Left lung (tissue), 10 donors: Measurements from ENCODE around the gene DCTPP1. TPM values are rescaled to one million over a fixed set of nuclear protein-coding genes. Genes with fewer than 3 reads are reported as not detected.

Experiments used
- ATAC-seq: fragments of 200-7000 bp; cut with Tn5 transposase; one replicate; pipeline ENCODE4 v1.9.1; 2020; ENCODE audit warnings: moderate library complexity
- DNase-seq, 4 donors: peaks; one replicate each; pipeline ENCODE4 v3.0.0-alpha.2; 2013 to 2020
- H3K27ac ChIP-seq, 2 donors: fragments of 200-600 bp; sonication (generic) in 1 of 2; one replicate each; pipeline versions ENCODE4 v1.5.0 to v1.8.0; 2020 to 2021
- H3K27me3 ChIP-seq, 2 donors: fragments of 200-600 bp; sonication (generic) in 1 of 2; one replicate each; pipeline versions ENCODE4 v1.5.0 to v1.8.0; 2020 to 2021
- H3K36me3 ChIP-seq, 2 donors: fragments of 200-600 bp; sonication (generic) in 1 of 2; one replicate each; pipeline versions ENCODE4 v1.5.0 to v1.8.0; 2020 to 2021
- H3K4me1 ChIP-seq, 2 donors: fragments of 200-600 bp; one replicate each; pipeline ENCODE4 v1.8.0; 2021
- H3K4me3 ChIP-seq, 2 donors: fragments of 200-600 bp; sonication (generic) in 1 of 2; one replicate each; pipeline versions ENCODE4 v1.5.0 to v1.8.0; 2020 to 2021; ENCODE audit warnings: mild to moderate bottlenecking in 1 of 2
- H3K9me3 ChIP-seq, 2 donors: fragments of 200-600 bp; sonication (generic) in 1 of 2; one replicate each; pipeline versions ENCODE4 v1.5.0 to v1.8.0; 2020 to 2021
- intact Hi-C, 2 donors: fragments of 100-400 bp; cut with DNase I; formaldehyde crosslinking; loops; one replicate each; pipeline versions ENCODE4 v1.11.2 to v1.14.2; 2022
- polyA plus RNA-seq, 6 donors: library from polyadenylated mRNA; unstranded; fragments of 120-200 nt; gene quantifications; one replicate each; pipeline ENCODE4 v1.2.1, GENCODE V29; 2013; ENCODE audit not compliant: insufficient read length in 6 of 6
- total RNA-seq, 2 donors: library from RNA; stranded (reverse); fragmentation: NEBNext Ultra II Directional; extraction: Animal tissue kit (Norgen Biotek cat#: 25700); gene quantifications; one replicate each; pipeline ENCODE4 v1.2.1, GENCODE V29; 2021
- TF ChIP-seq, protein P1 (sequence below), 2 donors: fragments of 200-600 bp; sonication (generic) in 1 of 2; IDR thresholded peaks; one replicate each; pipeline versions ENCODE4 v1.5.0 to v1.8.0; 2021; ENCODE audit warnings: antibody characterized with exemption in 2 of 2
- donor health status: DM: no; HTN: yes; CAD: no.
- donor health status: DM: no; HTN: no; CAD: no.

DCTPP1 gene
- total and polyA plus RNA-seq, 8 donors, result 26.2 to 49.3 (median 37.0) TPM

DNA sequence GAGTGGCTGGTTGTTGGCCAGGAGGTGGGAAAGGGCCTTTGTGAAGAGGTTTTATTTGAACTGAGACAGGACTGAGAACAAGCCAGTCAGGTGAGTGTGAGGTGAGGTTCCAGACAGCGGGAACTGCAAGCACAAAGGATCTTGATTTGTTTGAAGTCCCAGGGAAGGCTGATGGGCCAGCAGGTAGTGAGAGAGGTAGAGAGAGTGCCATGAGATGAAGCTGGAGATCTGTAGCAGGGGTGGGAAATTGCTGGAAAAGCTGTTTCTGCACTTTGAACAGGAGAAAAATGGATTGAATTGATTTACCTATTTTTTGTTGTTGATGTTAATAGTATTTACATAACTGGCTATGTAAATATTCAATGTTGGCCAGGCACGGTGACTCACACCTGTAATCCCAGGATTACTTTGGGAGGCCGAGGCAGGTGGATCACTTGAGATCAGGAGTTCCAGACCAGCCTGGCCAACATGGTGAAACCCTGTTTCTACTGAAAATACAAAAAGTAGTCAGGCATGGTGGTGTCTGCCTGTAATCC is 7.7 kb upstream of the DCTPP1 start:
- ATAC-seq, result peak; percentile 93
- H3K27me3 ChIP-seq, result no peaks in the 10 kb centered on the region
- TF ChIP-seq, protein P1, sequence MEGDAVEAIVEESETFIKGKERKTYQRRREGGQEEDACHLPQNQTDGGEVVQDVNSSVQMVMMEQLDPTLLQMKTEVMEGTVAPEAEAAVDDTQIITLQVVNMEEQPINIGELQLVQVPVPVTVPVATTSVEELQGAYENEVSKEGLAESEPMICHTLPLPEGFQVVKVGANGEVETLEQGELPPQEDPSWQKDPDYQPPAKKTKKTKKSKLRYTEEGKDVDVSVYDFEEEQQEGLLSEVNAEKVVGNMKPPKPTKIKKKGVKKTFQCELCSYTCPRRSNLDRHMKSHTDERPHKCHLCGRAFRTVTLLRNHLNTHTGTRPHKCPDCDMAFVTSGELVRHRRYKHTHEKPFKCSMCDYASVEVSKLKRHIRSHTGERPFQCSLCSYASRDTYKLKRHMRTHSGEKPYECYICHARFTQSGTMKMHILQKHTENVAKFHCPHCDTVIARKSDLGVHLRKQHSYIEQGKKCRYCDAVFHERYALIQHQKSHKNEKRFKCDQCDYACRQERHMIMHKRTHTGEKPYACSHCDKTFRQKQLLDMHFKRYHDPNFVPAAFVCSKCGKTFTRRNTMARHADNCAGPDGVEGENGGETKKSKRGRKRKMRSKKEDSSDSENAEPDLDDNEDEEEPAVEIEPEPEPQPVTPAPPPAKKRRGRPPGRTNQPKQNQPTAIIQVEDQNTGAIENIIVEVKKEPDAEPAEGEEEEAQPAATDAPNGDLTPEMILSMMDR (IDR thresholded peaks at IDR 0.05), result no peak
- H3K36me3 ChIP-seq, result no peaks in the 10 kb centered on the region
- H3K9me3 ChIP-seq, result no peaks in the 10 kb centered on the region
- intact Hi-C loops, result no loop called here
- DNase-seq, result peak in 2 of 4 donors; percentile 30 to 49
- H3K4me3 ChIP-seq, result no peak overlapping the region
- no peak overlapping the region for H3K27ac ChIP-seq
- peaks cover 0 to under 1% of the 10 kb centered on the region in 2 donors for H3K4me1 ChIP-seq

DNA sequence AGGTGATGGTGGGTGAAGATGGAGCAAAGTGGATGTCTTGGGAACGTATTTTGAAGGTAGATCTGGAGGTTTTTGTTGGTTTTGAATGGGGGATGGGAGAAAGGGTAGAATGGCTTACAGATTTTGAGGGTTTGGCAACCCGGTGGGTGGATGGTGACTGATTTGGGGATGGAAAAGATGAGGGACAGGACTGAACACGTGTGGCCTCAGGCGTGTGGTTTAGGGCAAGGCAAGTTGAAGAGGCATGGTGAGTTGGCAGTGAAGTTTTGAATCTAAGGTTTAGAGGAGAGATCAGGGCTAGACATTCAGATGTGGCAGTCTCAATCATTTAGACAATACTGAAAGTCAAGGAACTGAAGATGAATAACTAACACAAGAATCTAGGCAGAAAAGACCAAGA is 5.0 kb upstream of the DCTPP1 start:
- intact Hi-C loops, result no loop called here
- Histone ChIP-seq H3K4me3 (no peak overlapping the region), H3K4me1 (peaks cover 0 to 8% of the 10 kb centered on the region in 2 donors), H3K27ac (no peak overlapping the region), H3K36me3 (no peaks in the 10 kb centered on the region), H3K27me3 (no peaks in the 10 kb centered on the region), H3K9me3 (no peaks in the 10 kb centered on the region)
- DNase-seq, result no peak
- no peak for ATAC-seq
- TF ChIP-seq, protein P1 (IDR thresholded peaks at IDR 0.05), result no peak

DNA sequence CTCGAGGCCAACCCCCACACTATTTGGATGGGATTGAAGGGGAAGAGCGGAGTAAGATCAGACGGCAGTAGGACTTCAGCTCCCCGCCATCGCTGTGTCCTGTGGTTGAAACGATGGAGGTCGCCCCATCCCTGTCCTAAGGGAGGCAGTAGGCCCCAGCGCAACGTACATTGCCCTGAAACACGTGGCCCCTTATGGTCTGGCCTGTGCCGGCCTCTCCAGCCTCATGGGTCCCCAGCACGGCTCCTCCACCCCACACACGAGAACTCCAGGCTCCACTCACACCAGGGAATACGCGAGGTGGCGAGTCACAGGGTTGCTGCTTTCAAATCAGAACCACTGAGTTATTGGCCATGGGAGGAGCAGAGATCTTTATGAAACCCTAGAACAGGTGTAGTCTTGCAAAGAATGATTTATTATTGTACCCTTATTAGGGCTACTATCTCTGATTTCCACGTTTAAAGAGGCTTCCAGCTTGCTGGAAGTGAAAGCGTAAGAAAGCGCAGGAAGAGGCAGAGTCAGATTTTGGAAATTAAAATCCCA is 669 bp upstream of the DCTPP1 start:
- H3K9me3 ChIP-seq, result no peaks in the 10 kb centered on the region
- peak overlapping the region; percentile 58 to 79 for H3K4me3 ChIP-seq
- TF ChIP-seq, protein P1 (IDR thresholded peaks at IDR 0.05), result peak in 1 of 2 donors; percentile 21
- DNase-seq (peak in 3 of 4 donors; percentile 21 to 69 (median 37)), ATAC-seq (peak; percentile 3)
- H3K27ac ChIP-seq, result peak overlapping the region; percentile 37 to 71
- H3K4me1 ChIP-seq, result peaks cover 0 to 27% of the 10 kb centered on the region in 2 donors
- H3K27me3 ChIP-seq, result no peaks in the 10 kb centered on the region
- peaks cover 0 to 23% of the 10 kb centered on the region in 2 donors for H3K36me3 ChIP-seq
- intact Hi-C loops, result no loop called here

DNA sequence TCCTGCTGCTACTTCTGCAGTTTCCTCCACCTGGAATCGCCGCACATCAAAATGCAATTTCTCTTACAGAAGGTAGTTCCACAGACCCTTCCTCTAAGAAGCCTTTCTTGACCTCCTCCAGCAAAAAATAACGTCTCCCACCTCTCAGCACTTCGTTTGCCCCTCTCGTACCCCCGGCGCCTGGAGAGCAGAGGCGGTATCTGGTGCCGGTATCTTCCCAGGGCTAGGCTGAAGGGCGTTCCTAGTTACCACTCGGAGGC is 482 bp downstream of the DCTPP1 start:
- H3K9me3 ChIP-seq, result no peaks in the 10 kb centered on the region
- H3K4me3 ChIP-seq, result peak overlapping the region; percentile 58 to 79
- no peaks in the 10 kb centered on the region for H3K27me3 ChIP-seq
- peaks cover 0 to 27% of the 10 kb centered on the region in 2 donors for H3K4me1 ChIP-seq
- peak overlapping the region in 1 of 2 donors; percentile 71 for H3K27ac ChIP-seq
- ATAC-seq (no peak), DNase-seq (no peak)
- TF ChIP-seq, protein P1 (IDR thresholded peaks at IDR 0.05), result no peak
- H3K36me3 ChIP-seq, result peaks cover 0 to 33% of the 10 kb centered on the region in 2 donors
- intact Hi-C loops, result no loop called here

DNA sequence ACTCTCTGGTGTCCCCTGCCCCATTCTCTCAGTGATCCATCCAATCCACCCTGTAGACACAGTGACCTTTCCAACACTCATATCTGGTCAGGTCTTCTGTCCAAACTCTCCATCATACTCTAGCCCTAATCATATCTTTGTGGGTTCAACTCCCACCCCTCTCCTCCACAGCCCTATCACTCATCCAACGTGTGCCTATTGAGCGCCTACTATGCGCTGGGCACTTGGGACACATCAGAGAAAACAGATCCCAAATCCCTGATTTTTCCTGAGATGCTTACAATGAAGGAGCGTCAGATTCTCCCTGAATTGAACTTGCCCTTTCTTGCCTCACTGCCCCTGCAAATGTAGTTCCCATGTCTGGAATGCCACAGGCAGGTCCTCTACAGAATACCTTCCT is 1.8 kb downstream of the DCTPP1 start:
- Histone ChIP-seq H3K4me1 (peaks cover 0 to 27% of the 10 kb centered on the region in 2 donors), H3K27ac (no peak overlapping the region), H3K36me3 (peaks cover 0 to 46% of the 10 kb centered on the region in 2 donors), H3K4me3 (no peak overlapping the region), H3K27me3 (no peaks in the 10 kb centered on the region), H3K9me3 (no peaks in the 10 kb centered on the region)
- no peak for ATAC-seq
- TF ChIP-seq, protein P1 (IDR thresholded peaks at IDR 0.05), result no peak
- DNase-seq, result no peak
- intact Hi-C loops, result no loop called here
